Cardiac fibroblast (primary cell): ENCODE measurements around the gene SETD7.

ENCODE experiments used
- DNase-seq, 2 donors: peaks; one replicate each; pipeline versions ENCODE4 v3.0.0 to v3.0.0-alpha.2; 2010; ENCODE audit warnings: low read depth in 2 of 2
- H3K4me3 ChIP-seq, 2 donors: replicated peaks in 1 of 2; 1 replicate in 1 of 2; 2 replicates in 1 of 2; pipeline ENCODE4 v1.5.1; 2011; ENCODE audit warnings: low read depth in 2 of 2, low read length in 2 of 2, mild to moderate bottlenecking in 2 of 2, moderate library complexity in 1 of 2
- CTCF ChIP-seq: IDR thresholded peaks from one replicate; pipeline ENCODE4 v1.5.1; 2011; ENCODE audit warnings: low read depth, mild to moderate bottlenecking, low read length, inconsistent platforms

SETD7 gene

GRCh38 chr4:139528377-139529005 is 27.5 kb downstream of the SETD7 start:
- no peak for TF ChIP-seq CTCF
- DNase-seq: peak; percentile 87 to 95
- H3K4me3 ChIP-seq: no peak overlapping the region

GRCh38 chr4:139526928-139527327 is 29.1 kb downstream of the SETD7 start:
- no peak for DNase-seq
- TF ChIP-seq CTCF: no peak
- no peak overlapping the region for H3K4me3 ChIP-seq

DNA sequence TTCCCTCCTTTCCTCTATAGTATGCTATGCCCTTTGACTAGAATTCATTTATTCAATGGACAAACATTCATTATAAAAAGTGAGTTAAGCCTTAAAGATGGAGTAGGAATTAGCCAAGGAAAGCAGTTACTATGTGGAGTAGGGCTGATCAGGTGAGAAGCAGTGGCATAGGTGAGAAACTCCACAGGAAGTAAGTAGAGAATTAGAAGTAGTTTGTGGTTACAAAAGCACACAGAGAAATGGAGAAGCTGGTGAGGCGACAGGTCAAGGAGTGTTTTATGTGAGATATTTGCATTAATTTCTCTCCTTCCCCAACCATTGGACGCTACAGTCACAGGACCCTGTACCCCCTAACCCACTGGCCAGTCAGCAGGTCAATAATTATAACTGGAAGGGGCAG is 30.6 kb downstream of the SETD7 start:
- TF ChIP-seq CTCF: no peak
- no peak overlapping the region for H3K4me3 ChIP-seq
- no peak for DNase-seq

GRCh38 chr4:139524062-139524631 is 31.9 kb downstream of the SETD7 start:
- no peak for TF ChIP-seq CTCF
- DNase-seq: no peak
- no peak overlapping the region for H3K4me3 ChIP-seq

GRCh38 chr4:139523076-139523475 is 32.9 kb downstream of the SETD7 start:
- H3K4me3 ChIP-seq: no peak overlapping the region
- peak; percentile 31 to 35 for DNase-seq
- no peak for TF ChIP-seq CTCF

GRCh38 chr4:139522457-139522856 is 33.6 kb downstream of the SETD7 start:
- DNase-seq: no peak
- no peak overlapping the region for H3K4me3 ChIP-seq
- TF ChIP-seq CTCF: no peak
